K562 (cell line): ENCODE measurements around the gene ATP6V1F. TPM values are rescaled to one million over a fixed set of nuclear protein-coding genes. Genes with fewer than 3 reads are reported as not detected.

Source experiments
- ATAC-seq: fragments of 200-7000 bp; cut with Tn5 transposase; 3 replicates; pipeline ENCODE4 v1.9.1; 2020; ENCODE audit warnings: moderate library complexity
- BruUV-seq: library from RNA; stranded (reverse); fragments of 400-500 nt; replicated peaks from 2 replicates; lab custom pipeline; 2021; lab: Mats Ljungman, UMichigan
- CTCF ChIA-PET: fragments of 300-600 bp; formaldehyde crosslinking; extraction: SDS; loops from one replicate; lab custom pipeline; 2021; ENCODE audit warnings: low intra/inter-chr PET ratio; lab: Yijun Ruan, JAX
- POLR2A ChIA-PET: fragments of 300-600, 350-650 bp; sonication (Branson Sonifier 250); formaldehyde crosslinking; extraction: SDS; loops from one replicate; lab custom pipeline; 2021; ENCODE audit warnings: antibody characterized with exemption, inconsistent platforms; lab: Yijun Ruan, JAX
- DNase-seq, 4 experiments: peaks; one replicate each; pipeline versions ENCODE4 v3.0.0 to v3.0.0-alpha.2; 2011 to 2018; ENCODE audit warnings: low spot score in 3 of 4, mixed read lengths in 3 of 4; ENCODE audit errors: extremely low read depth in 1 of 4
- FAIRE-seq: peaks from 2 replicates; lab custom pipeline; 2011; peaks lifted over from hg19 to GRCh38; lab: Jason Lieb, UNC
- H2AFZ ChIP-seq: 2 replicates; pipeline ENCODE4 v1.6.0; 2011; ENCODE audit warnings: low read depth, low read length, control low read depth, inconsistent platforms
- H3K27ac ChIP-seq: fragments of 200-600 bp; 3 replicates; pipeline ENCODE4 v1.8.0; 2011; ENCODE audit warnings: low read depth, mild to moderate bottlenecking, control low read depth, inconsistent platforms, low read length, moderate library complexity, mixed read lengths; ENCODE audit errors: extremely low read depth
- H3K27me3 ChIP-seq, 2 experiments: fragments of 300-600 bp in 1 of 2; 2 replicates in 1 of 2; 3 replicates in 1 of 2; pipeline versions ENCODE4 v1.6.0 to v1.8.0; 2011; ENCODE audit warnings: inconsistent platforms in 2 of 2, low read length in 2 of 2, mild to moderate bottlenecking in 1 of 2, mixed read lengths in 1 of 2, moderate library complexity in 1 of 2; ENCODE audit not compliant: control insufficient read depth in 2 of 2, insufficient read depth in 2 of 2
- H3K36me3 ChIP-seq: fragments of 300-600 bp; 3 replicates; pipeline ENCODE4 v1.8.0; 2011; ENCODE audit warnings: mild to moderate bottlenecking, low read length, inconsistent platforms; ENCODE audit not compliant: control insufficient read depth, insufficient read depth
- H3K4me1 ChIP-seq, 2 experiments: fragments of 200-600 bp in 1 of 2; replicated peaks in 1 of 2; 2 replicates in 1 of 2; 3 replicates in 1 of 2; pipeline versions ENCODE4 v1.5.1 to v1.8.0; 2011; ENCODE audit warnings: inconsistent platforms in 2 of 2, low read length in 2 of 2, mild to moderate bottlenecking in 1 of 2, mixed read lengths in 1 of 2, moderate library complexity in 1 of 2; ENCODE audit not compliant: control insufficient read depth in 2 of 2, insufficient read depth in 2 of 2
- H3K4me2 ChIP-seq: 2 replicates; pipeline ENCODE4 v1.6.1; 2011; ENCODE audit warnings: low read length, control low read depth, inconsistent platforms, mixed read lengths; ENCODE audit not compliant: insufficient read depth
- H3K4me3 ChIP-seq: fragments of 200-600 bp; sonication (generic), shearing (Covaris generic); 2 replicates; pipeline ENCODE4 v1.5.1; 2016; ENCODE audit warnings: control low read depth, inconsistent platforms
- H3K79me2 ChIP-seq: fragments of 200-600 bp; 3 replicates; pipeline ENCODE4 v1.8.0; 2011; ENCODE audit warnings: low read length, inconsistent platforms; ENCODE audit not compliant: control insufficient read depth, insufficient read depth
- H3K9ac ChIP-seq, 2 experiments: 2 replicates each; pipeline versions ENCODE4 v1.6.0 to v1.6.1; 2011; ENCODE audit warnings: low read depth in 2 of 2, low read length in 2 of 2, control low read depth in 1 of 2, inconsistent platforms in 1 of 2, mild to moderate bottlenecking in 1 of 2, mixed read lengths in 1 of 2; ENCODE audit not compliant: insufficient read depth in 1 of 2
- H3K9me1 ChIP-seq: one replicate; pipeline ENCODE4 v1.6.0; 2011; ENCODE audit warnings: inconsistent platforms, mild to moderate bottlenecking, low read length, moderate library complexity; ENCODE audit not compliant: control insufficient read depth, insufficient read depth
- H3K9me3 ChIP-seq: replicated peaks from 2 replicates; pipeline ENCODE4 v1.5.1; 2011; ENCODE audit warnings: low read depth, low read length, inconsistent platforms; ENCODE audit not compliant: control insufficient read depth, insufficient read depth
- H4K20me1 ChIP-seq: replicated peaks from 2 replicates; pipeline ENCODE4 v1.6.1; 2011; ENCODE audit warnings: low read length, inconsistent platforms, mixed read lengths; ENCODE audit not compliant: control insufficient read depth, insufficient read depth
- CAMTA2 ChIP-seq: fragments of 250-450 bp; sonication (Bioruptor Pico); conservative IDR thresholded peaks from 2 replicates; pipeline ENCODE4 v1.5.1; 2022
- CTBP1 ChIP-seq: fragments of 450-650 bp; IDR thresholded peaks from 2 replicates; pipeline ENCODE4 v1.6.1; 2016; ENCODE audit warnings: borderline replicate concordance
- EP300 ChIP-seq: IDR thresholded peaks from 2 replicates; pipeline ENCODE4 v1.6.1; 2012; ENCODE audit warnings: low read length, improper control_type of control experiment
- ETS2 ChIP-seq: IDR thresholded peaks from 2 replicates; pipeline ENCODE4 v1.6.1; 2016; ENCODE audit warnings: borderline replicate concordance, missing genetic modification characterization, mild to moderate bottlenecking, moderate library complexity, missing compliant biosample characterization; ENCODE audit not compliant: poor library complexity, severe bottlenecking
- HCFC1 ChIP-seq: IDR thresholded peaks from 2 replicates; pipeline ENCODE4 v1.6.1; 2012; ENCODE audit warnings: low read depth, low read length, improper control_type of control experiment
- HDGF ChIP-seq: fragments of 450-650 bp; IDR thresholded peaks from 2 replicates; pipeline ENCODE4 v1.6.1; 2016
- KAT2B ChIP-seq: IDR thresholded peaks from one replicate; pipeline ENCODE4 v1.6.1; 2012; ENCODE audit warnings: low read depth, mild to moderate bottlenecking, control low read depth, inconsistent platforms, low read length, moderate library complexity
- NEUROD1 ChIP-seq: fragments of 150-350 bp; IDR thresholded peaks from 2 replicates; pipeline ENCODE4 v1.6.1; 2014; ENCODE audit warnings: borderline replicate concordance, low read length, low read depth; ENCODE audit not compliant: partially characterized antibody
- NR2F6 ChIP-seq: fragments of 450-650 bp; formaldehyde crosslinking; IDR thresholded peaks from 2 replicates; pipeline ENCODE4 v1.4.0; 2020; ENCODE audit warnings: mild to moderate bottlenecking
- RB1 ChIP-seq: fragments of 450-650 bp; IDR thresholded peaks from 2 replicates; pipeline ENCODE4 v1.6.1; 2017; ENCODE audit warnings: low read depth, mild to moderate bottlenecking
- SRSF3 ChIP-seq: fragments of 200-400 bp; formaldehyde crosslinking; IDR thresholded peaks from 2 replicates; pipeline ENCODE4 v1.6.1; 2016; ENCODE audit warnings: mild to moderate bottlenecking, low read length, moderate library complexity; ENCODE audit not compliant: insufficient read depth
- TCF3 ChIP-seq: sonication (generic); formaldehyde crosslinking; IDR thresholded peaks from 2 replicates; pipeline ENCODE4 v1.4.0; 2020; ENCODE audit warnings: mild to moderate bottlenecking, missing genetic modification reagents
- ZNF253 ChIP-seq: fragments of 250-450 bp; sonication (Bioruptor Pico); conservative IDR thresholded peaks from 2 replicates; pipeline ENCODE4 v1.6.1; 2021; ENCODE audit warnings: mild to moderate bottlenecking
- ZNF584 ChIP-seq: fragments of 200-800 bp; sonication (Bioruptor generic); IDR thresholded peaks from 2 replicates; pipeline ENCODE4 v1.6.1; 2016; ENCODE audit warnings: low read depth, mild to moderate bottlenecking, missing genetic modification characterization, missing compliant biosample characterization
- ZNF695 ChIP-seq: fragments of 450-650 bp; formaldehyde crosslinking; IDR thresholded peaks from 2 replicates; pipeline ENCODE4 v1.4.0; 2020; ENCODE audit warnings: mild to moderate bottlenecking, moderate library complexity
- ZNF707 ChIP-seq: fragments of 250-450 bp; sonication (Bioruptor Pico); conservative IDR thresholded peaks from 2 replicates; pipeline ENCODE4 v1.8.0; 2022; ENCODE audit warnings: inconsistent platforms, mild to moderate bottlenecking, moderate library complexity
- ZNF76 ChIP-seq: fragments of 250-450 bp; sonication (Bioruptor Pico); IDR thresholded peaks from 2 replicates; pipeline ENCODE4 v1.4.0; 2020; ENCODE audit warnings: mild to moderate bottlenecking, moderate library complexity, borderline replicate concordance
- WGBS: fragments of 100-300 bp; shearing (Covaris generic); methylation state at CpG from one replicate; pipeline ENCODE4 v1.1.6; 2016; ENCODE audit warnings: low coverage, mixed read lengths; ENCODE audit not compliant: insufficient coverage; ENCODE audit errors: missing lambda C conversion rate; 5-methylcytosine and 5-hydroxymethylcytosine counted together
- in situ Hi-C: fragments of 300-500 bp; cut with MboI; formaldehyde crosslinking; loops from 4 replicates; pipeline ENCODE4 v1.15.0; 2018; ENCODE audit warnings: inconsistent platforms, mixed read lengths
- intact Hi-C: fragments of 100-400 bp; cut with micrococcal nuclease; formaldehyde crosslinking; loops from 2 replicates; pipeline ENCODE4 v1.14.2; 2022
- polyA plus RNA-seq, 8 experiments: library from polyadenylated mRNA; depleted of rRNA in 4 of 8; stranded (reverse) in 5 of 8; unstranded in 3 of 8; fragments of >200 nt; fragmentation: Nextera tagmentation in 2 of 8; fragmentation: Illumina TruSeq in 1 of 8; extraction: Ambion mirVana in 2 of 8; extraction: Trizol in 1 of 8; gene quantifications; 2 replicates each; pipeline versions ENCODE4 v1.2.1 to v1.2.3, GENCODE V29; 2011 to 2014; ENCODE audit warnings: inconsistent platforms in 1 of 8, missing spikeins in 1 of 8
- total RNA-seq, 7 experiments: library from RNA; depleted of rRNA in 6 of 7; stranded (reverse); fragments of >200 nt in 6 of 7; fragmentation: Illumina TruSeq in 2 of 7; extraction: Trizol in 2 of 7; gene quantifications; 2 replicates each; pipeline versions ENCODE4 v1.2.1 to v1.2.3, GENCODE V29; 2011 to 2021; ENCODE audit warnings: low replicate concordance in 1 of 7
- TF ChIP-seq, protein P1 (sequence below): fragments of 250-450 bp; sonication (Bioruptor Pico); IDR thresholded peaks from 2 replicates; pipeline ENCODE4 v1.6.1; 2021; ENCODE audit warnings: mild to moderate bottlenecking
- TF ChIP-seq, protein P2 (sequence below), 2 experiments: fragments of 450-650 bp in 1 of 2; IDR thresholded peaks; 2 replicates each; pipeline ENCODE4 v1.6.1; 2011 to 2017; ENCODE audit warnings: low read depth in 2 of 2, antibody characterized with exemption in 1 of 2, borderline replicate concordance in 1 of 2, low read length in 1 of 2, mild to moderate bottlenecking in 1 of 2, mixed read lengths in 1 of 2; ENCODE audit not compliant: control insufficient read depth in 1 of 2

Gene ATP6V1F
- total and polyA plus RNA-seq, 9 of the 15 experiments (the other 6 are each of a cell fraction or from before 2014, with no cell fraction given) = 206 to 1,123 (median 542) TPM

DNA sequence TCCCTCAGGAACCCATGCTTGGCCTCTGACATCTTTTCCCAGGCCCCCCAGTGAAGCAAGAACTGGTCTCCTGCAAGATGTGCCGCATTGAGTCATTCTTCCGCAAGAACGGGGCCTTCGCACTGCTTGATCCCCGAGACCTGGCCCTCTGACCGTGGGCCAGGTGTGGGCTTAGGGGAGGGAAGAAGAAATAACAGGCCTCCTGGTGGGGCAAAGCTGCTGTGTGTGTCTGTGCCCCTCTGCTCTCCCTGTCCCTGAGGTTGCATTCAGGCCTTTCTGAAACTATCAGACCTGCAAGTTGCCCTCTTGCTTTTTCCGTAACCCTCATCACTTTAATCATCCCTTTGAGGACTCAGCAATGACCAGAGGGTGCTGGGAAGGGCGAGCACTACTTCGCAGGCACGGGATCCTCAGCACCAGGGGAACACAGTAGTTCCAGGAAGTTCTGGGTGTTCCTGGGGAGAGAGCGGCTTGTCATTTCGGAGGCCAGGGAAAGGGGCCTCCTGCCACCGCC lies 6.0 kb downstream of the ATP6V1F start:
- FAIRE-seq = no peak
- H3K27ac ChIP-seq = no peak overlapping the region
- in situ Hi-C loops (no loop called here), intact Hi-C loops (no loop called here)
- H2AFZ ChIP-seq = no peak overlapping the region
- no peak for DNase-seq
- no peaks in the 10 kb centered on the region for H3K9me1 ChIP-seq
- BruUV-seq = no TSS peak
- H3K4me2 ChIP-seq = no peak overlapping the region
- POLR2A ChIA-PET = interaction anchor here (0.6 to 1.2 kb wide), 2 partner anchors 36 to 443 kb away, joined by 3 to 4 read pairs; no protein-coding TSS in a partner anchor
- H3K27me3 ChIP-seq = no peaks in the 10 kb centered on the region
- no peak for ATAC-seq
- H3K4me1 ChIP-seq = peaks cover 0 to 32% of the 10 kb centered on the region in 2 experiments; a peak in 2 of 5 replicates
- no peaks in the 10 kb centered on the region; the same call in 1 of the 2 replicates for H4K20me1 ChIP-seq
- peaks cover 30% of the 10 kb centered on the region for H3K79me2 ChIP-seq
- no peaks in the 10 kb centered on the region for H3K9me3 ChIP-seq
- H3K9ac ChIP-seq = no peak overlapping the region
- TF ChIP-seq KAT2B (no peak), ZNF695 (CRISPR knock-in tag) (no peak), SRSF3 (no peak), NEUROD1 (no peak), ZNF76 (CRISPR knock-in tag) (no peak), TCF3 (CRISPR knock-in tag) (no peak), HDGF (no peak), EP300 (no peak), CAMTA2 (no peak), ZNF707 (CRISPR knock-in tag) (no peak), ZNF253 (no peak), NR2F6 (CRISPR knock-in tag) (no peak), ZNF584 (CRISPR knock-in tag) (no peak), CTBP1 (no peak), ETS2 (tag) (no peak), HCFC1 (no peak), RB1 (no peak)
- TF ChIP-seq, protein P1, sequence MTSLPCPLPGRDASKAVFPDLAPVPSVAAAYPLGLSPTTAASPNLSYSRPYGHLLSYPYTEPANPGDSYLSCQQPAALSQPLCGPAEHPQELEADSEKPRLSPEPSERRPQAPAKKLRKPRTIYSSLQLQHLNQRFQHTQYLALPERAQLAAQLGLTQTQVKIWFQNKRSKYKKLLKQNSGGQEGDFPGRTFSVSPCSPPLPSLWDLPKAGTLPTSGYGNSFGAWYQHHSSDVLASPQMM (CRISPR knock-in tag) = no peak
- TF ChIP-seq, protein P2, sequence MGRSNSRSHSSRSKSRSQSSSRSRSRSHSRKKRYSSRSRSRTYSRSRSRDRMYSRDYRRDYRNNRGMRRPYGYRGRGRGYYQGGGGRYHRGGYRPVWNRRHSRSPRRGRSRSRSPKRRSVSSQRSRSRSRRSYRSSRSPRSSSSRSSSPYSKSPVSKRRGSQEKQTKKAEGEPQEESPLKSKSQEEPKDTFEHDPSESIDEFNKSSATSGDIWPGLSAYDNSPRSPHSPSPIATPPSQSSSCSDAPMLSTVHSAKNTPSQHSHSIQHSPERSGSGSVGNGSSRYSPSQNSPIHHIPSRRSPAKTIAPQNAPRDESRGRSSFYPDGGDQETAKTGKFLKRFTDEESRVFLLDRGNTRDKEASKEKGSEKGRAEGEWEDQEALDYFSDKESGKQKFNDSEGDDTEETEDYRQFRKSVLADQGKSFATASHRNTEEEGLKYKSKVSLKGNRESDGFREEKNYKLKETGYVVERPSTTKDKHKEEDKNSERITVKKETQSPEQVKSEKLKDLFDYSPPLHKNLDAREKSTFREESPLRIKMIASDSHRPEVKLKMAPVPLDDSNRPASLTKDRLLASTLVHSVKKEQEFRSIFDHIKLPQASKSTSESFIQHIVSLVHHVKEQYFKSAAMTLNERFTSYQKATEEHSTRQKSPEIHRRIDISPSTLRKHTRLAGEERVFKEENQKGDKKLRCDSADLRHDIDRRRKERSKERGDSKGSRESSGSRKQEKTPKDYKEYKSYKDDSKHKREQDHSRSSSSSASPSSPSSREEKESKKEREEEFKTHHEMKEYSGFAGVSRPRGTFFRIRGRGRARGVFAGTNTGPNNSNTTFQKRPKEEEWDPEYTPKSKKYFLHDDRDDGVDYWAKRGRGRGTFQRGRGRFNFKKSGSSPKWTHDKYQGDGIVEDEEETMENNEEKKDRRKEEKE (IDR thresholded peaks at IDR 0.05; ENCODE audit: borderline replicate concordance in 1 of 2, control insufficient read depth in 1 of 2, low read depth in 2 of 2, low read length in 1 of 2) = no peak
- no peak overlapping the region for H3K4me3 ChIP-seq
- WGBS = 94% methylated on average over 13 of the region's 13 CpGs
- CTCF ChIA-PET = no interaction called here
- peaks cover 43% of the 10 kb centered on the region for H3K36me3 ChIP-seq
